GM10847 (cell line): Measurements from ENCODE around the gene DPYSL3.

Experiments used
- POLR2A ChIP-seq: IDR thresholded peaks from 2 replicates; pipeline ENCODE4 v1.6.1; 2011; ENCODE audit not compliant: insufficient read length; ENCODE audit errors: extremely low read depth

Gene DPYSL3

DNA sequence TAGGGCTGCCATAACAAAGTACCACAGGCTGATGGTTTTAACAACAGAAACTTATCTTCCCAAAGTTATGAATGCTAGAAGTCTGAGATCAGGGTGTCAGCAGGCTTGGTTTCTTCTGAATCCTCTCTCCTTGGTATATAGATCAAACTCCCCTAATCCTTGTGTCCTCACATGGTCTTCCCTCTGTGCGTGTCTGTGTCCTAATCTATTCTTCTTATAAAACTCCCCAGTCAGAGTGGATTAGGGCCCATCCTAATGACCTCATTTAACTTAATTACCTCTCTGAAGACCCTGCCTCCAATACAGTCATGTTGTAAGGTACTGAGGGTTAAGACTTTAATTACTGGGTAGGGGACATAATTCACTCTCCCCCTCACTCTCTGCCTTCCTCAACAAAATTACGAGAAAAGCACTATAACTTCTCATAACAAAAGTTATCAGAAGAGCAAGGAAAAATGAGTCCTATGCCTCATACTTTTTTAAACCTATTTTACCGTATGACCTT is 68.6 kb downstream of the DPYSL3 start:
- no peak for TF ChIP-seq POLR2A

DNA sequence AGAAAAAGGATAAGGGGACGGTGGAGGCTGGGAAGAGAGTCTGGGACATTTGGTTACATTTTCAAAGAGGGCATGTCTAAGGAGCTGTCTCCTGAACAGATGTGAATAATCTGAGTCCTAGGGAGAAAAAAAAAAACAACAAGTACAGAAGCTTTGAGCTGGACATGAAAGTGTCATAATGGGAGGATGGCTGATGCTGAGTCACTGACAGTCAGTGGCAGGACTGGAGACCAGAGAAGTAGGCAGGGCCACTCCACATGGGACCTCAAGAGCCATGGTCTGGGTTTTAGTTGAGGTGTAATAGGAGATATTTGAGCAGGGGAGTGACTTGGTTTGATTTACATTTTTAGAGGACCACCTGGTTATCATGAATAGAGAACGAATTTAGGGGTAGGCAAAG is 70.6 kb downstream of the DPYSL3 start:
- no peak for TF ChIP-seq POLR2A

DNA sequence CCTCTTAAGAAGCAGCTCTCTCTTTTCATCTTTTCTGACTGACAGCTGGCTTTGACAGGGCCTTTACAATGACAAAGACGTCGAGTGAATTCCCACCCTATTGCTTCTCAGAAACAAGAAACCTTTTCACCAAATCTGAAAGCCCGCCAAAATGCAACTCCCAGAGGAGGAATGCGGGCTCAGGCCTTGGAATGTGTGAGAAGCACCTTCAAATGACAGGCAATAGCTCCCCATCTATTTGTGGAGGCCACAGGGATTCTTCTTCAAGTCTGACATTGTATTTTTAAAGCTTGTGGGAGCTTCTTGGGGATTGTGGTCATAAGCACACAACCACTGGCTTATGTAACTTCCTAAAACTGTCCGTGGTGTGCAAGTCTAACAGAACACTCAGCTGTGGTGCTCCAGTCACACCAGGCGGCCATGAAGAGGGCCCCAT is 72.7 kb downstream of the DPYSL3 start:
- TF ChIP-seq POLR2A, result no peak

DNA sequence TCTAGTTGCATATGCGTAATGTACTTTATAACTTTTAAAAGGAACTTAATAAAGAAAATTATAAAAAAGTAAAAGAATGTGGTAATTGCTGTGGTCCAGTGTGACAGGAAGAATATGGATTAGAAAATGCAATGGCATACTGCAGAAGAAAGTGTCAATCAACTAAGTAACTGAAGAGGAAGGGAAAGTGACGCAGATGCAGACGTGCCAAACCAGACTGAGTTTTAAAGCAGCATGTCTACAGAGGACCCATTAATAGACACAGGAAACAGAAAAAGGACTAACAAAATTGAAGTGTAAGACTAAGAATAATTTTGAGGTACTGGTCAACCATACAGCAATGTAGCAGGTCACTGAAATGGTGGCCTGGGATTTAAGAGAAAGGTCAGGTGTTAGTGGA is 73.3 kb downstream of the DPYSL3 start:
- no peak for TF ChIP-seq POLR2A

DNA sequence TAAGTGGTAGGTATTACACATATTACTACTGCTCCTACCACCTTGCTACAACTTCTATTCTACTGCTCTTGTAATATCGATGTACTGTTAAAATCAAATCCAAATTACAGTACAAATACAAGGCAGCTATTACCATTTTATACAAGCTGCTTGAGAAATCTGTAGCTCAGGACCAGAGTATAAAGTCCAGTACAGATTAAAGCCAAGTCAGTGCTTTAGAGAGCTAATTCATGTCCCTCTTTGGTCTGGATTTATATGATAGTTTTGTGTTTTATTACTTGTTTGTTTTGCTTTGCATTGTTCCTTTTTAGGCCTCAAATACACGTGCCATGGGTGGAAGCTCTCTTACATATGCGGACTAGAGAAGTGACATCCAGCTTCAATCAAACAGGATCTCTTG is 75.8 kb downstream of the DPYSL3 start:
- TF ChIP-seq POLR2A, result no peak

DNA sequence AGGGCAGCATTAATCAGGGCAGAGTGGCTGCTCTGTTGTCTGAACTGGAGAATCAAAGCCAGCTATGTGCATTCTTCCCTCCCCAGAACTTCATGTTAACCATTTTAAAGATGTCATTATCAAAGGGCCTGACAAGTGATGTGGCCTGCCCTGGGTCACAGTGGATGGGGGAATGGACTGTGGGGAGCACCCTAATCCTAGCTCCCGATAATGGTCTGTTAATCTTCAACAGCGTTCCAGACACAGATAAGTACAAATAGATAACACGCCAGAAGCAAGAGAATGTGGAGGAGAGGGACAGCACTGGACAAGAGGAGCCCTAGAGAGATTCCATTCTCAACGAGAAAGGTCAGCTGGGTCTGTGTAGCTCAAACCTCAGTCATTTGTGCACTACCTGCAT is 77.5 kb downstream of the DPYSL3 start:
- TF ChIP-seq POLR2A, result no peak

DNA sequence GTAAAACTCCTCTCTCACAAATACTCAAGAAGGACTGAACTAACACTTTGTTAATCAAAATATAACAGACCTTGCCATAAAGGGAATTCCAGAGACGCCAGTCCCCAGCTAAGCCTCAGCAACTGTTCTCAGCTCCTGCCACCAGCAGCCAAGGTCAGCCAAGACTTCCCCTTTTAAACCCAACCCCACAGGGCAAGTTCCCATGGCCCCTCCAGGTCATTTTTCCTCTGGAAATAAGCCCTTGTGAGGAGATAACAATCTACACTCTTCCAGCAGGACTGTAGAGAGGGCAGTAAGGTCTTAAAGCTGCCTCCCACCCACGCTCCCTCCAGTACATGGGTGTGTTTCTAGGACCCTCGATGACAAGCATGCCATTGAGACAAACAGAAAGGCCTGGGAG is 78.3 kb downstream of the DPYSL3 start:
- TF ChIP-seq POLR2A, result no peak

DNA sequence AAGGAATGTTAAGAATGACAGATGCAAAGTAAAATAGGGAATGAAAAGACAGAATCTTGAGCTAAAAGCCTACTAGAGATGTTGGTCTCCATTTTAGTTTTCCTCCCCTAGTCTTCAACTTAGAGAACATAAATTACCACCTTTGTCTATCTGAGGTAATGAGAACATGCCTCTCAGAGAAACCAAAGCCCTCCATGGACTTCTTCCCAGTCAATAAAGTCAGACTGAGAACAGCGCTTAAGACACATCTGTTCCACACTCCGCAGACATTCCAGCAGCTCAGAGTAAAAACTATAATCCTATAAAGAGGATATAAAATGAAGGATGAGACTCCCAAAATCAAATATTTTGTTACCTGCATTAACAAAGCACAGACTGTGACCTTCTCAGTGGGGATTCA is 79.2 kb downstream of the DPYSL3 start:
- no peak for TF ChIP-seq POLR2A

DNA sequence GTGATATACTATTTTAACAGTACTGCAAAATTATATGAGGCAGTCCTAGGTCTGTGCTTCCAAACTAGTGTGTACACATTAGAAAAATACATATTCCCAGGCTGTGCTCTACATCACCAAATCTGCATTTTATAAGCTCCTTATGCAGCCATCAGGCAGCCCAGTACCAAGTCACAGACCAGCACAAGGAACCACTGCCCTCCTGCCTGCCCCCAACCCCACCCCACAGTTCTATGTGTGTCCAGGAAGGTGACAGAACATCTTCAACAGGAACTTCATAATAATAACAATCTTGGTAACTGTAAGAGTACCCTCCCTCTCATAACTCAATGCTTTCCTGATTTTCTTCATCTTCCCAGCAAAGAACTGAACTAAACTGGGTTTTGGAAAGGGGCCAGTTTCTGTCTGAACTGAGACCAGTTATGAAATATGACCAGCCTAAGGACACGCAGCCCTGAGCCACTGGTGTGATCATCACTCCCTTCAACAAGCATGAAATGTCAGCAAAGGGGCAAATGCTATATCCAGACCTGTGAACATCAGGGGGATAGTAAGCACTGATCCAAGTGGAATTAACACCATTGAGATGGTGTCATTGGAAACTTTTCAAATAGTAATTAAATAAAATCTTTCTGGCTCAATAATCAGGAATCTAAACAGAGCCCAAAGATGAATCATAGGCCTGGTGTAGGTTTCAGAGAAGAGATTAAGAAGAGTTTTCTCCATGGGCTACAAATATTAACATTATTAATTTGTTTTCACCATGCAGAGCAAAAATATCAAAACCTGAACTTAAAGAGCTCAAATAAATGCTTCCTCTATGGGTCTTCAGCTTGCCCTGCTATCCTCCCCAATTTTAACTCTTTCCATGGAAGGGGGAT is 82.1 kb downstream of the DPYSL3 start:
- no peak for TF ChIP-seq POLR2A

DNA sequence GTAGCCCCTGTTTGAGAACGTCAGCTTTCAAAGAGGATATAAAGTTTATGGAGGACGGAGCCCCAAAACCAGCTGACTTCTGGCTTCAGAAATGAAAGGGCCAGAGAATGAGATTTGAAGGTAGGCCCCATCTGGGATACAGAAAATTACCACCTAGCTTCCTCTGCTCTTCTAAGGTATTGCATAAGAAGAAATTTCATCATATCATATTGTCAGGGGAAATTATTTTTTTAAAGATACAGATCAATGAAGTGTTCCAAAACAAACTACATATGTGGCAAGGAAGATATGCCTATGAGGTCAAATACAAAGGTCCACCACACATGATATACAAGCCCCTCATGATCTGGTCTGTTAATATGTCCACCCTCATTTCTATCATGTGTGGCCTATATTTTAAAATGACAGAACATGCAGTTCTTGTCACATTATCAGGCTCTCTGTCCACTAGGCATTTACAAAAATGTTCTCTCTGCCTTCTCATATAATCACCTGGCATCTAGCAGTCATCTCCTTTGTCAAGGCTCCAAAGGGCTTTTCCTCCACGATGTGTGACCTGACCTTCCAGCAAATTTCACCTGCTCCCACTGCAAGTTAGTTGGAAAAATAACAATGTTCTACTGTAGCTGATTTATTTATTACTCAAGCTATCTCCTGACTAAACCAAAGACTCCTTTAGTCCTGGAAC is 83.1 kb downstream of the DPYSL3 start:
- TF ChIP-seq POLR2A, result no peak

DNA sequence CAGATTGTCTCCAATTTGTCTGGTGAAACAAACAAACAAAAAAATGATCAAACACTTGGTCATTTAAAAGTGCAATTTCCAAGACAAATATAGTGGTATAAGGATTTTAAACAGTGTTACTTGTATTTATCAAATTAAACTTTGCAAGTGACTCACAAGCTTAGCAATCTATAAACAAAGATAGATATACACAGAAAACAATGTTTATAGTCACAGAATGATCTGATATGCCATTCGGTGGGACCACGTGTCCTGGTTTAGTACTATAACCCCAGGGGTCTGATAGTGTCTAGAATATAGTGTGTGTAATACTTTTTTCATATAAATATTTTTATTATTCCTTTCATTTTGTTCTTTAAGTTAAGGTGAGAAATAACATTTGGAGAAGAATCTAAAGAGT is 91.3 kb downstream of the DPYSL3 start:
- no peak for TF ChIP-seq POLR2A

DNA sequence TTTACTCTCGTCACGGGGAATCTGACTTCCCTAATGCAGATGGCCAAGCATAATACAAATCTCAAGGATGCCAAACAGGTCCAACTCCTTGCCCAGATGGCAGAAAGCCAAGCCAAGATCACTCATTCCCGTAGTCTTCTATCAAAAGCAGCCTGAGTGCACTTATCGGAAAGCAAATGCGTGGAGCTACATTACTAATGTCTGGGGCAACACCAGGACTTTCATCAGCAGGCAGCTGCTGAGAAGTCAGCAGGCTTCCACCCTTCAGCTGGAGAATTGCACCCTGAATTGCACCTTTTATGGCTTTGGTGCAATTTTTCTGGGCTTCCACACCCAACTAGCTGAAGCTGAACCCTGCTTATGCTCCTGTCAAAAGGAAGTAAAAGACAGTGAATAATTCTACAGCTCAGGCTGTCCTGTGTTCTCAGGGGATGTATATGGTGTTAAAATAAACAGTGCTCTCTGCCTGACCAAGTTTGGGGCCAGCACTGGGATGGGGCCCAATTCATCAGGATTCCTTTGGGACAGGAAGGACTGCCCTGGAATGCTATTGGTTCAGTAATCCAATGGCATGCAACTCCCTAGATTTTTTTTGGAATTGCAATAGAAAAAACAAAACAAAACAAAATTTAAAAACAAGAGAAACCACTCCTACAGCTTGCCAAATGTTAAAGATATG is 92.6 kb downstream of the DPYSL3 start:
- no peak for TF ChIP-seq POLR2A

DNA sequence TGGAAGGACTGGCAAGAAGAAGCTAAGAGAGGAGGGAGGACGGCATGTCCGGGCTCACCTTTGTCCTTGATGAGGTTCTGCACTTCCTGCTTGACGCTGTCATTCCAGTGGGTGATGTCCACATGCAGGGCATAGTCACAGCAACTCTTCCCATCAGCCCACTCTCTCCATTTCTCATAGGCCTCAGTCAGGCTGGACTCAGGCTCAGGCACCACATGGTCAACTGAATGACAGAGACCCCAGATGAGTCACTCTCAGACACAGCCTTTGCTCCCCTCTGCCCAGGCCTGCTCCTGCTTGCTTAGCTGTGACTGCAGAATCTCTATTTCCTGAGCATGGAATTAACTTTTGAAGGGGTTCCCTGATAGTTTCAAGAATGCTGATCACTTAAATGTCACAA is 94.2 kb downstream of the DPYSL3 start:
- TF ChIP-seq POLR2A, result no peak

DNA sequence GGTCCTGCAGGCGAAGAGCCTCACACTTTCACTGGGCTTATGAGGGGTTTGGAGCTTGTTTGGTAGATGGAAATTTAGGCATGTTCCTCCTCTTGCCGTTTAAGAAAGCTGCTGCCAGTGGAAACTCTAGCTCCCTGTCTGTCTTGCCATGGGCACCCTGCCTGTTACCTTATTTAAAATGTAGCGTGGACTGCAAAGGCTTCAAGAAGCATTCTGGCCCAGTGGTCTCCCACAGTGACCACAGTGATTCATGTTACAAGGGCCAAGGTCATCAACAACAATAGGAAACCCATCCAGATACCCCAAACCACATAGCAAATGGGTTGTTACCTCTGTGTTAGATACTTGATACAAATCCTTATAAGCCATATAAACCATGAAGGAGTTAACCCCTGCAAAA is 96.6 kb downstream of the DPYSL3 start:
- no peak for TF ChIP-seq POLR2A

DNA sequence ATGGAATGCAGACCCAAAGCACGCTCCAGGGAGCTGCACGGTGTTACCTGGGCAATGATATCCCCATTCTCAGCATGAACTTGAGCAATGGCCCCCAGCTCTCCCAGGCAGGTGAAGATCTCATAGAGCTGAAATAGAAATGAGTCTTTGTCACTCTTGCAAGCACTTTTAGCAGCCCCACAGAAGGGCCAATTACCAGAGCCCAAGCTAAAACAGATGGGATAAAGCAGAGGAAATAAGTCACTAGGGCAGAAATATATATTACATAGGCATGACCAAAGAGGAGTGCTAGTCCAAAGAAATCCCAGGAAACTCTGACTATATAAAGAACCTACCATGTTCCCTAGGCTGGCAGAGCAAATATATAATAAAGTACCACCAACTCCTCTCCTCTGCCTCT is 97.3 kb downstream of the DPYSL3 start:
- TF ChIP-seq POLR2A, result no peak

DNA sequence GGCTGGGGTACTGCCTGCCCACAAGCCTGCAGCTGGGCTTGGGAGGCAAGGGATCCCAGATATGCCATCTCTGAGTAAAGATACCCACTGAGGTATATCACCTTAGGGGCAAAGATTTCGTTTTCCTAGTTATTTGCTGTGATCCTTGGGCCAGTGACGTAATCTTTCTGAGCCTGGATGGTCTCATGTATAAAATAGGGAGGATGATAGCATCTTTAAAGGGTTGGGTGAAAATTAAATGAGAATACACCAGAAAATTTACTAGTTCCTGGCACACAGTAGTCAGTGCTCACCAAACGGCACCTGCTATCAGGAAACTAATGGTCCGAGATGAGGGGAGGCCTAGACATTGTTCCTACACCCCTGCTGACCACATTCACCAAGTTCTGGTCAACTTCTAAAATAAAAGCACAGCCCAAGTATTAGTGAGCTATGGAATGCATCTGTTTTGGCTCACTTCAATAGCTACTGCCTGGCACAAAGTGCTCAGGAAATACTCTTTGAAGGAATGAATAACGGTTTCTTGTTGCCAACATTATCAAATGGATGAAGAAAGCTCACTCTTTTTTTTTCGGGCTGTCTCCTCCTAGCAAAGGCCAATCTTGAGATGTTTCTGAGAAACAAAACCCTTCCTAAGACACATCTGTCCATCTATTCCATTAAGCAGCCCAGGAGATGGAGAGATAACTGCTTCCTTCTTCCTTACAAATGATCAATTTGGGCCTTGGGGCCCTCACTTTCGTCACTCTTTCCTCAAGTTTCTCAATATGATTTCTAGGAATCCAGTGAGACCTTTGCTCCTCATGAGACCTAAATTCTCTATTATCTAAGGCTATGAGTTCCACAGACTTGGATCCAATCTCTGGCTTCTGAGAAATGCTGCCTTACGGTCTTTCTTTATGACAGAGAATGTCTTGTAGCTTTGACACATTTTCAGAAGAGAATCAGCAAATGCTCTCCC is 98.2 kb downstream of the DPYSL3 start:
- no peak for TF ChIP-seq POLR2A
